Lung (tissue), 12 donors: ENCODE results near the gene ARHGEF7. TPM values are rescaled to one million over a fixed set of nuclear protein-coding genes. Genes with fewer than 3 reads are reported as not detected.

Experiments used
- ATAC-seq: fragments of 200-7000 bp; cut with Tn5 transposase; one replicate; pipeline ENCODE4 v1.9.1; 2020; ENCODE audit warnings: moderate number of reproducible peaks; ENCODE audit not compliant: insufficient read depth, low FRiP score
- DNase-seq, 3 donors: peaks; one replicate each; pipeline ENCODE4 v3.0.0-alpha.2; 2013 to 2017
- H3K27ac ChIP-seq, 2 donors: one replicate each; pipeline ENCODE4 v1.5.1; 2013; ENCODE audit warnings: mild to moderate bottlenecking in 2 of 2, moderate library complexity in 2 of 2, control low read depth in 1 of 2, inconsistent platforms in 1 of 2, low read depth in 1 of 2, low read length in 1 of 2
- H3K27me3 ChIP-seq, 3 donors: one replicate each; pipeline ENCODE4 v1.5.1; 2013; ENCODE audit warnings: low read length in 2 of 3; ENCODE audit not compliant: control insufficient read depth in 3 of 3, insufficient read depth in 3 of 3
- H3K36me3 ChIP-seq, 4 donors: one replicate each; pipeline ENCODE4 v1.5.1; 2013; ENCODE audit warnings: low read length in 4 of 4, mild to moderate bottlenecking in 1 of 4, moderate library complexity in 1 of 4; ENCODE audit not compliant: control insufficient read depth in 4 of 4, insufficient read depth in 4 of 4
- H3K4me1 ChIP-seq, 5 donors: one replicate each; pipeline ENCODE4 v1.5.1; 2013; ENCODE audit warnings: low read length in 5 of 5, mild to moderate bottlenecking in 2 of 5, moderate library complexity in 1 of 5; ENCODE audit not compliant: control insufficient read depth in 5 of 5, insufficient read depth in 5 of 5
- H3K4me3 ChIP-seq: one replicate; pipeline ENCODE4 v1.5.1; 2013; ENCODE audit warnings: mild to moderate bottlenecking, control low read depth, moderate library complexity
- H3K9ac ChIP-seq, 2 donors: one replicate each; pipeline ENCODE4 v1.5.1; 2013; ENCODE audit warnings: low read length in 2 of 2, control low read depth in 1 of 2; ENCODE audit not compliant: insufficient read depth in 1 of 2
- H3K9me3 ChIP-seq, 4 donors: one replicate each; pipeline ENCODE4 v1.5.1; 2013; ENCODE audit warnings: low read length in 3 of 4, mild to moderate bottlenecking in 1 of 4, moderate library complexity in 1 of 4; ENCODE audit not compliant: control insufficient read depth in 4 of 4, insufficient read depth in 3 of 4
- CTCF ChIP-seq: IDR thresholded peaks from 2 replicates; pipeline ENCODE4 v1.5.1; 2012; ENCODE audit warnings: mild to moderate bottlenecking; ENCODE audit errors: control extremely low read depth, extremely low read depth
- WGBS, 2 donors: extraction: QIAGEN DNeasy Blood & Tissue Kit; methylation state at CpG; one replicate each; pipeline ENCODE4 v1.1.7; 2013; 5-methylcytosine and 5-hydroxymethylcytosine counted together
- polyA plus RNA-seq, 2 donors: library from polyadenylated mRNA; stranded (reverse); fragments of 200-250 nt; gene quantifications; one replicate each; pipeline ENCODE4 v1.2.1, GENCODE V29; 2013
- total RNA-seq, 2 donors: library from RNA; depleted of rRNA in 1 of 2; stranded (reverse); fragments of >200 nt in 1 of 2; gene quantifications; one replicate each; pipeline ENCODE4 v1.2.1, GENCODE V29; 2014 to 2021
- donor health status: control.
- donor health status: control.
- donor health status: Bipolar disorder and iron deficiency.
- donor health status: healthy.
- donor health status: DM: yes; HTN: yes; CAD: no.

The ARHGEF7 gene
- total and polyA plus RNA-seq, 4 donors = 20.9 to 143 (median 37.8) TPM

- Histone ChIP-seq H3K27me3 (no peaks in the 10 kb centered on the region), H3K4me3 (no peak overlapping the region), H3K9ac (no peak overlapping the region), H3K4me1 (peaks cover 0 to 16% (median 0%) of the 10 kb centered on the region in 5 donors), H3K9me3 (peaks cover 0 to 16% (median 4%) of the 10 kb centered on the region in 4 donors), H3K27ac (no peak overlapping the region), H3K36me3 (peaks cover 0 to 20% (median 10%) of the 10 kb centered on the region in 4 donors)
- ATAC-seq (no peak), DNase-seq (no peak)
- 78 to 83% methylated on average over 6 of the region's 6 CpGs for WGBS, 2 donors
- TF ChIP-seq CTCF = no peak
These were observed 199.7 kb downstream of the ARHGEF7 start for GRCh38 chr13:111314852-111315251.

GRCh38 chr13:111315347-111315995, 200.4 kb downstream of the ARHGEF7 start:
- no peaks in the 10 kb centered on the region for H3K27me3 ChIP-seq
- H3K9me3 ChIP-seq = peaks cover 0 to 16% (median 4%) of the 10 kb centered on the region in 4 donors
- peaks cover 0 to 16% (median 0%) of the 10 kb centered on the region in 5 donors for H3K4me1 ChIP-seq
- ATAC-seq (no peak), DNase-seq (peak in 2 of 3 donors; percentile 6 to 44)
- WGBS, 2 donors = 90 to 91% methylated on average over 14 to 15 of the region's 15 CpGs
- H3K4me3 ChIP-seq = no peak overlapping the region
- no peak overlapping the region for H3K9ac ChIP-seq
- no peak overlapping the region for H3K27ac ChIP-seq
- no peak for TF ChIP-seq CTCF
- H3K36me3 ChIP-seq = peaks cover 0 to 20% (median 10%) of the 10 kb centered on the region in 4 donors

- Histone ChIP-seq H3K4me1 (peaks cover 0 to 16% (median 0%) of the 10 kb centered on the region in 5 donors), H3K9ac (no peak overlapping the region), H3K27ac (no peak overlapping the region), H3K27me3 (no peaks in the 10 kb centered on the region), H3K9me3 (peaks cover 0 to 11% (median 4%) of the 10 kb centered on the region in 4 donors), H3K4me3 (no peak overlapping the region), H3K36me3 (peaks cover 0 to 16% (median 8%) of the 10 kb centered on the region in 4 donors)
- DNase-seq (no peak), ATAC-seq (no peak)
- TF ChIP-seq CTCF = no peak
- WGBS, 2 donors = 78 to 82% methylated on average over 12 of the region's 12 CpGs
These were observed 201.1 kb downstream of the ARHGEF7 start for GRCh38 chr13:111316161-111316730.
